Neural progenitor cell (in vitro differentiated cells): ENCODE measurements around the gene BBX.

Experiments
- EZH2 ChIP-seq: fragments of 200-600 bp; sonication (generic); IDR thresholded peaks from 2 replicates; pipeline ENCODE4 v1.6.1; 2017; ENCODE audit warnings: antibody characterized with exemption, mild to moderate bottlenecking, moderate library complexity
- TF ChIP-seq, protein P1 (sequence below): fragments of 200-600 bp; sonication (generic); IDR thresholded peaks from 2 replicates; pipeline ENCODE4 v1.5.1; 2017; ENCODE audit warnings: antibody characterized with exemption, mild to moderate bottlenecking

DNA sequence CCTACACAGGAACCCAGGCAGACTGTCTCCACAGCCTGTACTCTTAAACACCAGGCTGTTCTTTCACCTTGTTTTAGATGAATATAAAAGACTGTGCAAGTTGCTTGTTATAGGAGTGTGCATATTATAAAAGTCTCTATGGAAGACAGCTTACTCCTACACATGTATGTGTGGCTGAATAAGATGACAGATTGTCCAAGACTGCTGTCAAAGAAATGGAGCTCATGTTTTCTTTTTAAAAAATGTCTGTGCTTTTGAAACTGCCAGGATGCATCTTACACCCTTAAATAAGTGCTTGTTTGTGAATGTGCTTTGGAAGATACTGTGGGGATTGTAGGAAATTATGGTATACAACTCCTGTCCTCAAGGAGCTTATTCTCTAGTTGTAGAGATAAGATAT lies 237.4 kb downstream of the BBX start:
- TF ChIP-seq, protein P1, sequence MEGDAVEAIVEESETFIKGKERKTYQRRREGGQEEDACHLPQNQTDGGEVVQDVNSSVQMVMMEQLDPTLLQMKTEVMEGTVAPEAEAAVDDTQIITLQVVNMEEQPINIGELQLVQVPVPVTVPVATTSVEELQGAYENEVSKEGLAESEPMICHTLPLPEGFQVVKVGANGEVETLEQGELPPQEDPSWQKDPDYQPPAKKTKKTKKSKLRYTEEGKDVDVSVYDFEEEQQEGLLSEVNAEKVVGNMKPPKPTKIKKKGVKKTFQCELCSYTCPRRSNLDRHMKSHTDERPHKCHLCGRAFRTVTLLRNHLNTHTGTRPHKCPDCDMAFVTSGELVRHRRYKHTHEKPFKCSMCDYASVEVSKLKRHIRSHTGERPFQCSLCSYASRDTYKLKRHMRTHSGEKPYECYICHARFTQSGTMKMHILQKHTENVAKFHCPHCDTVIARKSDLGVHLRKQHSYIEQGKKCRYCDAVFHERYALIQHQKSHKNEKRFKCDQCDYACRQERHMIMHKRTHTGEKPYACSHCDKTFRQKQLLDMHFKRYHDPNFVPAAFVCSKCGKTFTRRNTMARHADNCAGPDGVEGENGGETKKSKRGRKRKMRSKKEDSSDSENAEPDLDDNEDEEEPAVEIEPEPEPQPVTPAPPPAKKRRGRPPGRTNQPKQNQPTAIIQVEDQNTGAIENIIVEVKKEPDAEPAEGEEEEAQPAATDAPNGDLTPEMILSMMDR, result no peak
- no peak for TF ChIP-seq EZH2
